Glomerular visceral epithelial cell (primary cell): ENCODE data around the gene DCDC1.
A peak's percentile ranks its signal among the peaks of the same experiment; 100 is the strongest.

Experiments
- DNase-seq: peaks from one replicate; pipeline ENCODE4 v3.0.0-alpha.2; 2016; ENCODE audit errors: extremely low spot score

Gene DCDC1

DNA sequence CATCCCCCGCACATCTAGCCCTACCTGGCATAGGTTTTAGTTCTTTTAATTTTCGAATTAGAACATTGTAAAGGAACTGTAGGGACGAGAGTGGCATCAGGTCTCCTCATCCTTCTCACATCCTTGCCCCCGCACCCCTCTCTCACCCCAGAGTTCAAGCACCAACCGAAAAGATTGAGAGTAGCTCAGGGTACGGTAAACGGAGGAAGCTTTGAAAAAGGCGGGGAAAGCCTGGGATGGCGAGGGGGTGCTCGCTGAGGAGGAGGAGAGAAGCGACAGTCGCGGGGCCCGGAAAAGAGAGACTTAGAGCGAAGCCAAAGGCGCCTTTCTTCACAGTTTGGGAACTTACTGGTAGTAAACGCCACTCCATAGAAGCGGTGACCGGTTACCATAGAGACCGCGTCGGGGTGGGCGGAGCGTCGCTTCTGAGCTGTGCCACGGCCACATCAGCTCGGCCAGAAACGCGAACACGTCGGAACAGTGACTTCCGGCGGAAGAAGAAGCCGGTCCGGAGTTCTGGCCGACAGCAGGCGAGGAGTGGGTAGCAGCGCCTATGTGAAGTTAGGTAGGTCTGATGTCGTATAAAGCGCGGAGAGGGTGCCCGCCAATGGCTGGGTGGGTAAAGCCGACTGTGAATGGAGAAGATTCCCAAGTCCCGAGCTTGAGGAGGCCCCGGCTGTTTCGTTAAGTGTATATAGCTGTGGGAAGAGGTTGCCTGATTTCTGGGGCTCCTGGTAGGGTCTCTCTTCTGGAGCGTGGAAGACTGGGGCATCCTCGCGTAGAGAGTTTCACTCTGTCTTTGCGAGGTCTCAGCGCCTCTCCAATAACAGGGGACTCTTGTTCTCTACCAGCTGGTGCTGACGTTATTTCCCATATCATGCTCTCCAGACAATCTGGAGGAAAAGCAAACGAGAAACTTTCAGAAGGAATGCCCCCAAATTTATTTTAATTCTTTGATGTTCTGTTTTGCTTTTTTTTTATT, at the start of gene DCDC1, which contains the start of gene DNAJC24:
Gene DCDC1, minus strand, starts transcription at position 392 of the 982 bp plus-strand sequence. CDS start 41,459 bp downstream, outside the sequence.
Gene DNAJC24, plus strand, starts transcription at position 513 of the 982 bp plus-strand sequence. CDS start 889 bp downstream, outside the sequence.
- peak; percentile 91 for DNase-seq

DNA sequence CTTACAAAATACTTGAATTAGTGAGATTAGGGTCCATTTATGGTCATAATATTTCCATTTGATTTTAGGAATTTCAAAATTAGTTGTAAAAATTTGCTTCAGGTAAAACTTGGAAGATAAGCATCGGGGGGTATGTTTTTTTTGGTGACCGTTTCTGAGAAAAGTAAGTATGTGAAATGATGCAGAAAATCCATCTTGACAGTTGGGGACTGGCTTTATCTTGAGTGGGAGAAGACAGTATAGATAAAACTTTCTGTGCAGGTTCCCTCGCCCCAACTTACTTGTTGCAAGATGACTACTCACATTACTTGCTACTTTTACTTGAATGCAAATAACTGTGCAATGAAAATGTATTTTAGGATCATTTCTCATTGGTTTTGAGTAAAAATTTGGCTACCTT, 49.6 kb upstream of the DCDC1 start:
- no peak for DNase-seq

- DNase-seq, result no peak
Observed at GRCh38 chr11:31417816-31418215, 48.3 kb upstream of the DCDC1 start.

DNA sequence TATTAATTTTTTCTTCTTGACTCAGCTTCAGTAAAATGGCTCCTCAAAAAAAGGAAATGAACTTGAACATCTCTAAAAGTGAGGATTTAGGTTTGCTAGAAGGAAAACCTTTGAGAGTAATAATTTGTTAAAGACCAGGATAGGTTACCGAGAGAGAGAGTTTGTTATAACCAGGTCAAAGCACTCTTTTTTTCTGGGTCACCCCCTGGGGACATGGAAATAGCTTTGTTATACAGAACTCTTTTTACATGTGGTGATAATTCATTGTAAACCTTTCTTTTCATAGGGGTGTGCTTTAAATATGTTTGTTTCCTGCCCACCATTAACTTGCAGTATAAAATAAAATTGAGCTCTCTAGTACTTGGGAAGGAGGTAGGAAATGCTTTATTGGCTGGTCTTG, 47.8 kb upstream of the DCDC1 start:
- DNase-seq, result no peak

GRCh38 chr11:31415435-31415834, 45.9 kb upstream of the DCDC1 start:
- DNase-seq, result no peak

DNA sequence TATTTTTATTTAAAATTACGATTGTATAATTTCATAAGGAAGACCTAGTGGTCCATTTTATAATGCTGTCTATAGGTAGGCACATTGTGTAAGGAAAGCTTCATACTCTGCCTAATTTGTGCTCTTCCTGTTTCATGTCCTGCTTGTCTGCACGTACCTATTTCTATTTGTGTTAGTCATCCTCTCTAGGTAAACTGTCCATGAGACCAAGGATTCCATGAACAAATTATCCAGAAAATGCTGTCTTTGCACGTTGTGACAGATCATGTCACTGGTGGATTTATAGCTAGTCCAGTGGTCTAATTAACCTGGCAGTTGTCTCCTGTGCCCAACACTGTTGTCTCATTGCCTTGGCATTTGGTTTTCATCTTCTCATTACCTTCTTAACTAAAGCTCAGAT, 44.8 kb upstream of the DCDC1 start:
- no peak for DNase-seq

GRCh38 chr11:31412946-31413345, 43.4 kb upstream of the DCDC1 start:
- no peak for DNase-seq

DNA sequence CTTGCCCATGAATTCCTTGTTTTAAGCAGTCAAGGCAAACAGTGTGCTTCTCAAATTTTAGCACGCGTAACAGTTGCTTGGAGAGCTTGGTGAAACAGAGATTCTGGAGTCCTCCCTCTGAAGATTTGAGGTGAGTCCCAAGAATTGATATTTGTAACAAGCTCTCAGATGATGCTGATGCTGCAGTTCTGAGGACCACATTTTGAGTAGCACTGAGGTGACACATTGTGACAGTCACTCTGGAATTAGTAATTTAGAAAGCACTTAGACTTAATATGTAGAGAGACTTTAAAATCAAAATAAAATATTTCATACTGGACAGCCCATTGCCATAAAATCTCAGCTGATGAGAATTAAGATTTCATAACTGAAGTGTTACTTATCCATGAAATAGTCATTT, 38.7 kb upstream of the DCDC1 start:
- no peak for DNase-seq

DNA sequence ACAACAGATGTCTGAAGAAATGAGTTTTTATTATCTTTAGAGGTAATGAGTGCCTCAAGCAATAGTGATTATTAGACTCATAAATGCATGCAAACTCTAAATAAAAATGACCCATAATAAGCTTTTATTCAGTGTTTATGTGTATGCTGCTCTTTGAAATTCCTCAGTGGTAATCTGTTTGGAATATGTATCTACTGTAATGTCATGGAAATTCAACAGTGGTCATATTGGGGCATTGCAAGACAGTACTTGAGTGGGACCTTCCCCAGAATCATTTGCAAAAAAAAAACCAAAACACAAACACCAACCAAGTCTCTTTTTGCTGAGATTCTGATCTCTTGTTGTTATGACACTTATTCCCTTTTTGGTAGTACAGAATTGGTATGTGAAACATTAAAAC, 35.1 kb upstream of the DCDC1 start:
- no peak for DNase-seq

DNA sequence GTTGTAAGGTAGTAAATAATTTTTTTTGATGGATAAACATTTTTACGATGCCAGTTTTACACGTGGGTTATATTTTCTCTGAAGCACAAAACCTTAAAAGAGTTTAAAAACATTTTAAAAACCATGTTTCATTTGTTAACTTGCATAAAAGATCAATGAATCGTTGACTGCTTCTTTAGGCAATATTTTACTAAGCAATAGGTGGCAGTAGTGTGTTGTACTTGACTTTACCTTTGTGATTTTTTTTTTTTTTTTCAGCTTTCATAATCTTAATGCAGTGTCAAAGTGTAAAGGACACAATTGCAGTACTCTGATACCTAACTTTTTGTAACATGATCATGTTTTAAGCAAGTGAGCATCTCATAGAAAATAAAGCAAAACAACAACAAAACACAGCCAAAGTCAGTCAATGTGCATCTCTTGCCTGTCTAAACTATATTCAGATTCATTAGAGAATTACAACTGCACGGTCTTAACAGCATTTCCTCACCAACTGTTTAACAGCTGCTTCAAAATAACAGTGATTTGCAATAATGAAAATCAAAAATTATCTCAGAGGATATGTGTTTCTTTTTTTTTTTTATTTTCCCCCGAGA, 27.8 kb upstream of the DCDC1 start:
- peak; percentile 8 for DNase-seq

DNA sequence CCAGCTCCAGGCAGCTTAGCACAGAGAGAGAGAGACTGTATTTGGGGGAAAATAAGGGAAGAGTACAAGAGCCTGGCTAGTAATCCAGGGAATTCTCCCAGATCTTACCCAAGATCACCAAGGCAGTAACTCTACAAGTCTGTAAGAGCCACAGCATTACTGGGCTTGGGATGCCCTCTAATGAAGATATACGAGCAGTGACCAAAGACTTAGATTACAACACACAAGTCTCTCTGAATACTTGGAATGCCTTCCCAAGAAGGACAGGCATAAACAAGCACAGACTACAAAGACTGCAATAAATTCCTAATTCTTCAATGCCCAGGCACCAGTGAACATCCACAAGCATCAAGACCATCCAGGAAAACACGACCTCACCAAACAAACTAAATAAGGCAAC, 17.8 kb upstream of the DCDC1 start:
- DNase-seq, result no peak

DNA sequence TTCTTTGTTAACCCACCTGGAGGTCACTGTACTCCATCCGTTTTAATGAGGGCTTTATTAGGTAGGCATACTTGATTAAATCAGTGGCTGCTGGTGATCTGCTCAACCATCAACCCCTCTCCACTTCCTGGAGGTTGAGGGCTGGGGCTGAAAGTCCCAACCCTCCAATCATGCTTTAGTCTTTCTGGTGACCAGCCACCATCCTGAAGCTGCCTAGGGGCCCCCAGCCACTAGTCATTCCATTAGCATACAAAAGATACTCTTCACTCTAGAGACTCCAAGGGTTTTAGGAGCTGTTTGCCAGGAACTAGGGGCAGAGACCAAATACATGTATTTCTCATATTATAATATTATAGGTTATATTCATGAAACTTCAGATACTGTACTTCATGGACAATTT, 13.6 kb upstream of the DCDC1 start:
- no peak for DNase-seq

DNA sequence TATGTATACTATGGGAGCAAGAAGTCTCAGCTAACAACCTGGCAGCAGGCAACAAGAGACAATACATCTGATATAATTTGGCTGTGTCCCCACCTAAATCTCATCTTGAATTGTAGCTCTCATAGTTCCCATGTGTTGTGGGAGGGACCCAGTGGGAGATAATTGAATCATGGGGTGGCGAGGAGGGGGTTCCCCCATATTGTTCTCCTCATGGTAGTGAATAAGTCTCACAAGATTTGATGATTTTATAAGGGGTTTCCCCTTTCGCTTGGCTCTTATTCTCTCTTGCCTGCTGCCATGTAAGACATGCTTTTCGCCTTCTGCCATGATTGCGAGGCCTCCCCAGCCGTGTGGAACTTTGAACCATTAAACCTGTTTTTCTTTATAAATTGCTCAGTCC, 6.3 kb upstream of the DCDC1 start:
- no peak for DNase-seq

DNA sequence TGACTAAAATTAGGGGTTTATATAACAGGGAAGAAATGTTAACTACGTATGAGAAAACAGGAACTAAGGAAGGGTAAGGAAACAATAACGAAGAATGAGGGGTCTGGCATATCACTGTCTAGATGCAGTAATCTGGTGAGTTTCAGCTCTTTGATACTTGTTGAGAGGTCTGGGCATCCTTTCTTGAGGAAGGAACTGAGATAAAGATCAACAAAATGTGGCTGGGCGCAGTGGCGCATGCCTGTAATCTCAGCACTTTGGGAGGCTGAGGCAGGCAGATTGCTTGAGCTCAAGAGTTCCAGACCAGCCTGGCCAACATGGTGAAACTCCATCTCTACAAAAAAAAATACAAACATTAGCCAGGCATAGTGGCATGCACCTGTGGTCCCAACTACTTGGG, 2.7 kb downstream of the DCDC1 start:
- DNase-seq, result no peak

GRCh38 chr11:31361743-31362142, 7.8 kb downstream of the DCDC1 start:
- DNase-seq, result no peak

DNA sequence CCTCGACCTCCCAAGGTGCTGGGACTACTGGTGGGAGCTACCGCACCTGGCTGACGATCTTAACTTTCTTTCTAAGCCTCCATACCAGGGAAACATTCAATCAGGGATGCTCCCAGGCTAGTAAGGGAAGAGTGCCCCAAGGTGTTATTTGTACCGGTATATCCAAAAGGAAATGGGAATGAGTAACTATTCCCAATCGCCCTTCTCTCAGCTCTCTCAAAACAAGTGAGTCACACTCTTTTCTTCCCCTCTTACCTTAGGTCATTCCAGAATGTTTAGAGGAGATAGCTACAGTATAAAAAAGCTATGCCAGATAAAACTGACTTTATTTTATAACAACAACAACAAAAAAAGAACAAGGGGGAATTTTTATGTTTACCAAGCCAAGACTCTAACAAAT, 13.7 kb downstream of the DCDC1 start:
- DNase-seq, result no peak

DNA sequence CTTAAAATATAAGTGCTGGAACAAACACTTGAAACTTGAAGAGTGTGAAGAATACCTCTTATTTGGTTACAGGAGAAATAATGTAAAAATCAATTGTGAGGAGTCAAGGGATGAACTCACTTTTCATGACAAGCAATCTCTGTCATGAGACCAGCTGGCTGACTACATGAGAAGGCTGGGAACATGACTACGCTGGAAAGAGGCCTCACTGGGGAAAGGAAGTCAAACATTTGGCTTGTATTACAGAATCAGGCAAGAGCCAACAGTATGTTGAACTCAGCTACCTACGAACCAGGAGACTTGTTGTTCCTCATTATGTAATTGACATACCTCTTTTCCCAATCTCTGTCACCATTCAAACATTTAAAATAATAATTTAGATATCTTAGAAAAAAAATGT, 14.4 kb downstream of the DCDC1 start:
- no peak for DNase-seq

DNA sequence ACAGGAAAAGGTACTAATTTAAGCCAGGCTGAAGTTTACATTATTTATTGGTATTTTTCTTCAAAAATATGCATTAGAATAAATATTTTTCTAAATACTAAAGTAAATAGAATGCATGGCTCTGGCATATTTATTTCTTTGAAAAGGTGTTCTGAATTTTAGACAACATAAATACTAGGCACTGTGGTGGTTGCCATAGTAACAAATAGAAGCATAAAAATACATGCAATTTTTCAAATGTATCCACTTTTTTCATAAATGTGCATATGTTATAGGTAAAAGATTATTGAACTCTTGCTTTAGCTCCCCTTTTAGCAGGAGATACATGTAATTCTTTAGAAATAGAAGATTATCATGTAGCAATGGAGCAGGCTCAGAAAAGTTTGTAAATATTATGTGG, 18.4 kb downstream of the DCDC1 start:
- no peak for DNase-seq

DNA sequence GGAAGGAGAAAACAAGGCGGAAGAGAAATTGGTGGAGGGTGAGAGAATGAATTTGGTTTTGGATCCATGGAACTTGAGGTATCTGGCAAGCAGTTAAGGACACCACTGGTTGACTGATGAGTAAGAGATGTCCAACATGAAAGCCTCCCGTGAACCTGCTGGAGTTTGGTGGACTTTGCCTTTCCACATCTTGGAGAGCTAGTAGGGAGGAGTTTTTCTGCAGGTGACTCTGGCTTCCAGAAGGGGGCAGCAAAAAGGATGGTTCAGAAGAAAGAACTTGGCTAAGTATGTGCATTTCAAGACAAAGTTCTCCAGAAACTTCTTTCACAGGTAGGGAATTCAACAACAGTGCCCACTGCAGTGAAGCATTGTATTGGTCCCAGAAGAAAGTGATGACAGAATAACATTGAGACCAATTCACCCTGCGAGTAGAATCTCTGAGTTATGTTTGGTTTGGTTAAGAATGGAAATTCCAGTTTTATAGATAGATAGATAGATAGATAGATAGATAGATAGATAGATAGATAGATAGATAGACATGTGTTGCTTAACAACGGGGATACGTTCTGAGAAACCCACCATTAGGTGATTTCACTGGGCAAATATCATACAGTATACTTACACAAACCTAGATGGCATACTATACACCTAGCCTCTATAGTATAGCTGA, 28.5 kb downstream of the DCDC1 start:
- peak; percentile 11 for DNase-seq

DNA sequence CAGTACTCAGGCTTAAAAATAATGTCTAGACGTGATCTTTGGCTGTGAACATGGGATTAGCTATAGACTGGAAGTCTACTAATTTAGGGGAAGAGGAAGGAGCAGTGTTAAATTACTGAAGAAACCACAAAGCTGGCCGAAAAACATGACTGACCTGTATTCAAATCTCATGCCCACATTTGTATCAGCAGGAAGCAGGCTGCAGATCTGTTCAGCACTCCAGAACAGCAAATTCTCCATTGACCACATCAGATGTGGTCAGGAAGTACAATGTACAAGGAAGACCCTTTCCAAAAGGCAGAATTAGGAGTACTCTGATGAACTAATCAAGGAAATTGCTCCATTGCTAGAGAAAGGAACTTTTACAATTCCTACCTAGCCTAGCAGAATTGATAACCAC, 31.7 kb downstream of the DCDC1 start:
- DNase-seq, result no peak

DNA sequence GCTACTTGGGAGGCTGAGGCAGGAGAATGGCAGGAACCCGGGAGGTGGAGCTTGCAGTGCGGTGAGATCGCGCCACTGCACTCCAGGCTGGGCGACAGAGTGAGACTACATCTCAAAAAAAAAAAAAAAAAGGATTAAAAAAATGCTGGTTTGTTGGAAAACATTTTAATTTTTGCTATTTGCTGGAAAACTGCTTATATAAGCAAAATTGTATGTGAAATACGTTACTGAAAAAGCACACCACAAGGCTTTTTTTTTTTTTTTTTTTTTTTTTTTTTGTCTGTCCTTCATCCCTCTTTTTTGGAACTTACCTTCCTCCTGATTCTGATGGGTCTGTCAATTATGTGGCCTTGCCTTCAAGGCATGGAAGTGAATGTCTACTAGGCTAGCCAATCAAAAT, 40.8 kb downstream of the DCDC1 start:
- no peak for DNase-seq

GRCh38 chr11:31327417-31327816, 42.1 kb downstream of the DCDC1 start:
- DNase-seq, result no peak
